H9 (cell line): Measurements from ENCODE around the gene LRCH1. TPM values are rescaled to one million over a fixed set of nuclear protein-coding genes. Genes with fewer than 3 reads are reported as not detected.

Experiments
- DNase-seq: peaks from one replicate; pipeline ENCODE4 v3.0.0-alpha.2; 2017
- H2AFZ ChIP-seq: one replicate; pipeline ENCODE4 v1.6.1; 2013; ENCODE audit warnings: mild to moderate bottlenecking, low read length, control low read depth, moderate library complexity
- H2AK5ac ChIP-seq: 2 replicates; pipeline ENCODE4 v1.6.1; 2013; ENCODE audit warnings: low read length, control low read depth, mixed read lengths; ENCODE audit not compliant: insufficient read length
- H2BK120ac ChIP-seq: one replicate; pipeline ENCODE4 v1.6.1; 2013; ENCODE audit warnings: low read depth, mild to moderate bottlenecking, low read length, control low read depth, inconsistent platforms; ENCODE audit not compliant: poor library complexity, severe bottlenecking
- H2BK12ac ChIP-seq: 2 replicates; pipeline ENCODE4 v1.6.1; 2013; ENCODE audit warnings: low read length, control low read depth, mixed read lengths, low read depth; ENCODE audit not compliant: insufficient read length
- H2BK15ac ChIP-seq: 2 replicates; pipeline ENCODE4 v1.6.1; 2013; ENCODE audit warnings: low read depth, low read length, control low read depth
- H2BK20ac ChIP-seq: one replicate; pipeline ENCODE4 v1.6.1; 2013; ENCODE audit warnings: low read depth, mild to moderate bottlenecking, low read length, control low read depth, inconsistent platforms; ENCODE audit not compliant: poor library complexity, severe bottlenecking
- H2BK5ac ChIP-seq: 2 replicates; pipeline ENCODE4 v1.6.1; 2013; ENCODE audit warnings: low read length, control low read depth, mixed read lengths; ENCODE audit not compliant: insufficient read length
- H3K14ac ChIP-seq: 2 replicates; pipeline ENCODE4 v1.6.1; 2013; ENCODE audit warnings: low read length, control low read depth; ENCODE audit not compliant: insufficient read depth
- H3K18ac ChIP-seq: 2 replicates; pipeline ENCODE4 v1.6.1; 2013; ENCODE audit warnings: low read depth, mild to moderate bottlenecking, mixed read lengths, low read length, control low read depth; ENCODE audit not compliant: insufficient read length
- H3K23ac ChIP-seq: 2 replicates; pipeline ENCODE4 v1.6.1; 2013; ENCODE audit warnings: low read length, control low read depth, mixed read lengths, low read depth; ENCODE audit not compliant: insufficient read length
- H3K23me2 ChIP-seq: 2 replicates; pipeline ENCODE4 v1.6.1; 2013; ENCODE audit warnings: low read depth, mild to moderate bottlenecking, mixed read lengths, low read length, control low read depth; ENCODE audit not compliant: insufficient read length, poor library complexity, severe bottlenecking
- H3K27ac ChIP-seq: 2 replicates; pipeline ENCODE4 v1.5.1; 2013; ENCODE audit warnings: low read length, control low read depth, mixed read lengths, low read depth; ENCODE audit not compliant: insufficient read length
- H3K27me3 ChIP-seq: 2 replicates; pipeline ENCODE4 v1.6.1; 2013; ENCODE audit warnings: low read length, control low read depth, inconsistent platforms; ENCODE audit not compliant: insufficient read depth
- H3K4ac ChIP-seq: 2 replicates; pipeline ENCODE4 v1.6.1; 2013; ENCODE audit warnings: low read depth, mild to moderate bottlenecking, control low read depth, inconsistent platforms, low read length, moderate library complexity
- H3K4me1 ChIP-seq: 2 replicates; pipeline ENCODE4 v1.6.1; 2013; ENCODE audit warnings: low read length, control low read depth, inconsistent platforms; ENCODE audit not compliant: insufficient read depth
- H3K4me2 ChIP-seq: 2 replicates; pipeline ENCODE4 v1.6.1; 2013; ENCODE audit warnings: low read length, control low read depth, mixed read lengths; ENCODE audit not compliant: insufficient read length, insufficient read depth
- H3K56ac ChIP-seq: 2 replicates; pipeline ENCODE4 v1.6.1; 2013; ENCODE audit warnings: low read depth, mild to moderate bottlenecking, mixed read lengths, low read length, control low read depth; ENCODE audit not compliant: insufficient read length
- H3K79me1 ChIP-seq: 2 replicates; pipeline ENCODE4 v1.6.1; 2013; ENCODE audit warnings: low read depth, mild to moderate bottlenecking, moderate library complexity, low read length, control low read depth, inconsistent platforms; ENCODE audit not compliant: insufficient read depth, poor library complexity, severe bottlenecking
- H3K79me2 ChIP-seq: 2 replicates; pipeline ENCODE4 v1.6.1; 2013; ENCODE audit warnings: low read length, control low read depth, inconsistent platforms; ENCODE audit not compliant: insufficient read depth
- H3K9ac ChIP-seq: 2 replicates; pipeline ENCODE4 v1.6.1; 2013; ENCODE audit warnings: low read length, control low read depth, mixed read lengths; ENCODE audit not compliant: insufficient read length; ENCODE audit errors: extremely low read depth
- H3K9me3 ChIP-seq: one replicate; pipeline ENCODE4 v1.6.1; 2013; ENCODE audit warnings: low read depth, low read length, inconsistent platforms; ENCODE audit not compliant: control insufficient read depth
- H3T11ph ChIP-seq: one replicate; pipeline ENCODE4 v1.6.1; 2013; ENCODE audit warnings: mild to moderate bottlenecking, low read length, control low read depth, inconsistent platforms
- H4K20me1 ChIP-seq: one replicate; pipeline ENCODE4 v1.6.1; 2013; ENCODE audit not compliant: control insufficient read depth, insufficient read length, insufficient read depth
- H4K5ac ChIP-seq: 2 replicates; pipeline ENCODE4 v1.6.1; 2013; ENCODE audit warnings: low read depth, mild to moderate bottlenecking, mixed read lengths, low read length, control low read depth; ENCODE audit not compliant: insufficient read length
- H4K8ac ChIP-seq: replicated peaks from 2 replicates; pipeline ENCODE4 v1.6.1; 2013; ENCODE audit warnings: low read length, control low read depth, mixed read lengths, low read depth; ENCODE audit not compliant: insufficient read length
- H4K91ac ChIP-seq: 2 replicates; pipeline ENCODE4 v1.6.1; 2013; ENCODE audit warnings: low read depth, mild to moderate bottlenecking, moderate library complexity, mixed read lengths, low read length, control low read depth; ENCODE audit not compliant: insufficient read length
- H3K27ac Mint-ChIP-seq, 3 experiments: 2 replicates in 2 of 3; 3 replicates in 1 of 3; pipeline ENCODE4 v1.8.0; 2020 to 2021; ENCODE audit warnings: mixed read lengths in 3 of 3, mild to moderate bottlenecking in 1 of 3, moderate library complexity in 1 of 3
- H3K27me3 Mint-ChIP-seq: 2 replicates; pipeline ENCODE4 v1.8.0; 2021; ENCODE audit warnings: low read depth, mild to moderate bottlenecking, moderate library complexity, mixed read lengths
- H3K36me3 Mint-ChIP-seq, 3 experiments: 2 replicates in 2 of 3; 3 replicates in 1 of 3; pipeline ENCODE4 v1.8.0; 2020 to 2021; ENCODE audit warnings: low read depth in 3 of 3, mixed read lengths in 3 of 3; ENCODE audit not compliant: insufficient read depth in 1 of 3
- H3K4me1 Mint-ChIP-seq, 2 experiments: 2 replicates each; pipeline ENCODE4 v1.8.0; 2020; ENCODE audit warnings: mixed read lengths in 2 of 2
- H3K4me3 Mint-ChIP-seq, 2 experiments: 2 replicates in 1 of 2; 3 replicates in 1 of 2; pipeline ENCODE4 v1.8.0; 2020 to 2021; ENCODE audit warnings: mild to moderate bottlenecking in 2 of 2, mixed read lengths in 2 of 2, moderate library complexity in 1 of 2
- H3K9me3 Mint-ChIP-seq, 2 experiments: 2 replicates in 1 of 2; 3 replicates in 1 of 2; pipeline ENCODE4 v1.8.0; 2020; ENCODE audit warnings: mild to moderate bottlenecking in 2 of 2, mixed read lengths in 2 of 2, moderate library complexity in 1 of 2
- CTCF ChIP-seq: fragments of 200-600 bp; sonication (generic); conservative IDR thresholded peaks from 3 replicates; pipeline ENCODE4 v1.8.0; 2021; ENCODE audit warnings: antibody characterized with exemption, mild to moderate bottlenecking
- WGBS: extraction: QIAGEN DNeasy Blood & Tissue Kit; methylation state at CpG from one replicate; pipeline ENCODE4 v1.1.7; 2013; ENCODE audit warnings: missing lambda C conversion rate, low lambda C conversion rate, mixed read lengths; ENCODE audit not compliant: insufficient read length; ENCODE audit errors: extremely low coverage; 5-methylcytosine and 5-hydroxymethylcytosine counted together
- total RNA-seq: library from RNA; stranded (reverse); gene quantifications from 2 replicates; pipeline ENCODE4 v1.2.1, GENCODE V29; 2021

The LRCH1 gene
- total RNA-seq, 1 experiment from 2014 or later: 8.0 TPM

GRCh38 chr13:46600943-46601311, 48.0 kb downstream of the LRCH1 start:
- Histone ChIP-seq H3K23me2 (no peaks in the 10 kb centered on the region), H2AK5ac (no peak overlapping the region), H3K14ac (no peak overlapping the region), H3K4ac (no peak overlapping the region), H4K8ac (no peak overlapping the region), H3K56ac (no peak overlapping the region), H3K9ac (no peak overlapping the region), H3K4me2 (no peak overlapping the region), H2AFZ (no peak overlapping the region), H4K91ac (no peak overlapping the region), H2BK20ac (no peak overlapping the region), H2BK15ac (no peak overlapping the region), H2BK120ac (no peak overlapping the region), H3K9me3 (no peaks in the 10 kb centered on the region), H2BK5ac (no peak overlapping the region), H3K27me3 (no peaks in the 10 kb centered on the region), H3K79me1 (no peaks in the 10 kb centered on the region), H4K20me1 (no peaks in the 10 kb centered on the region), H3K4me1 (no peaks in the 10 kb centered on the region), H2BK12ac (no peak overlapping the region), H3K79me2 (0 out of 2 replicates have a peak, but pooled peaks cover 2% of the 10 kb centered on the region), H3K23ac (no peak overlapping the region), H4K5ac (no peak overlapping the region), H3T11ph (no peak overlapping the region), H3K18ac (no peak overlapping the region), H3K27ac (no peak overlapping the region)
- H3K36me3 Mint-ChIP-seq: peaks cover 0 to 6% (median 0%) of the 10 kb centered on the region in 3 experiments; a peak in 1 of 7 replicates
- no peak overlapping the region for H3K27ac Mint-ChIP-seq
- no peak for DNase-seq
- no peaks in the 10 kb centered on the region for H3K27me3 Mint-ChIP-seq
- no CpG with 5 or more reads among the region's 3 CpGs for WGBS
- no peak overlapping the region for H3K4me3 Mint-ChIP-seq
- H3K9me3 Mint-ChIP-seq: no peaks in the 10 kb centered on the region
- H3K4me1 Mint-ChIP-seq: peaks cover 0 to 4% of the 10 kb centered on the region in 2 experiments; a peak in 1 of 4 replicates
- TF ChIP-seq CTCF: no peak
